NCI-H146 (cell line): ENCODE results near the gene LCE1F.

Source experiments
- DNase-seq: peaks from one replicate; lab custom pipeline; 2025; lab: John Stamatoyannopoulos, UW

LCE1F gene

GRCh38 chr1:152776361-152776760, 1.4 kb downstream of the LCE1F start:
- DNase-seq, result no peak

- peak; percentile 21 for DNase-seq
Measured at GRCh38 chr1:152777510-152778137, 2.7 kb downstream of the LCE1F start.

GRCh38 chr1:152783095-152783494, 8.2 kb downstream of the LCE1F start:
- no peak for DNase-seq

- peak; percentile 17 for DNase-seq
Measured at GRCh38 chr1:152786077-152786476, 11.1 kb downstream of the LCE1F start, which contains the start of gene LCE1E. LCE1E (plus strand) TSS chr1:152786257; CDS start chr1:152787300, 1,043 bp downstream.

- DNase-seq, result no peak
Measured at GRCh38 chr1:152795686-152796085, 20.7 kb downstream of the LCE1F start.

GRCh38 chr1:152796421-152796820, 21.5 kb downstream of the LCE1F start, which contains the start of gene LCE1D:
LCE1D (plus strand) TSS chr1:152796721; CDS start chr1:152797795, 1,074 bp downstream.
- no peak for DNase-seq

- no peak for DNase-seq
Measured at GRCh38 chr1:152801333-152801732, 26.4 kb downstream of the LCE1F start.

- DNase-seq, result no peak
Measured at GRCh38 chr1:152806576-152806975, 31.6 kb downstream of the LCE1F start, which contains the start of gene LCE1C. LCE1C (minus strand) TSS chr1:152806651; CDS start chr1:152805478, 1,173 bp downstream.

- DNase-seq, result no peak
Measured at GRCh38 chr1:152811050-152811449, 36.1 kb downstream of the LCE1F start.

GRCh38 chr1:152811671-152812070, 36.7 kb downstream of the LCE1F start, which contains the start of gene LCE1B:
LCE1B (plus strand) TSS chr1:152811971; CDS start chr1:152812447, 476 bp downstream.
- no peak for DNase-seq

GRCh38 chr1:152817309-152817708, 42.4 kb downstream of the LCE1F start:
- no peak for DNase-seq

- DNase-seq, result no peak
Measured at GRCh38 chr1:152823294-152823693, 48.4 kb downstream of the LCE1F start.

GRCh38 chr1:152824964-152825363, 50.0 kb downstream of the LCE1F start:
- no peak for DNase-seq
